ENCODE data around the gene CCN6.

Gene CCN6

GRCh38 chr6:112026933-112027332 lies 27.0 kb upstream of the CCN6 start:
- TF ChIP-seq EP300 (IDR thresholded peaks at IDR 0.05; ENCODE audit: borderline replicate concordance) = no peak
- no peak for TF ChIP-seq CREB1 (IDR thresholded peaks at IDR 0.05; ENCODE audit: low read depth)

GRCh38 chr6:112027942-112028674 lies 25.8 kb upstream of the CCN6 start:
- no peak for TF ChIP-seq MAX (IDR thresholded peaks at IDR 0.05)
- TF ChIP-seq ZBTB7A (IDR thresholded peaks at IDR 0.05; ENCODE audit: low read depth) = no peak
- no peak for TF ChIP-seq TAF1 (IDR thresholded peaks at IDR 0.05; ENCODE audit: low read depth)
- TF ChIP-seq CEBPB (IDR thresholded peaks at IDR 0.05) = no peak
- TF ChIP-seq YY1 (IDR thresholded peaks at IDR 0.05; ENCODE audit: low read depth) = no peak
- TF ChIP-seq USF1 (IDR thresholded peaks at IDR 0.05) = no peak
- TF ChIP-seq NFIC (IDR thresholded peaks at IDR 0.05) = no peak
- no peak for TF ChIP-seq FOXM1 (IDR thresholded peaks at IDR 0.05; ENCODE audit: borderline replicate concordance, low read depth)
- TF ChIP-seq TCF12 (IDR thresholded peaks at IDR 0.05; ENCODE audit: low read depth) = no peak
- TF ChIP-seq EP300 (IDR thresholded peaks at IDR 0.05; ENCODE audit: borderline replicate concordance) = no peak
- TF ChIP-seq TEAD4 (IDR thresholded peaks at IDR 0.05) = no peak
- TF ChIP-seq REST (IDR thresholded peaks at IDR 0.05; ENCODE audit: low read depth) = no peak
- no peak for TF ChIP-seq EGR1 (IDR thresholded peaks at IDR 0.05)
- no peak for TF ChIP-seq RAD21 (IDR thresholded peaks at IDR 0.05; ENCODE audit: low read depth)
- TF ChIP-seq CREB1 (IDR thresholded peaks at IDR 0.05; ENCODE audit: low read depth) = no peak

GRCh38 chr6:112029045-112029822 lies 24.7 kb upstream of the CCN6 start:
- TF ChIP-seq FOXM1 (IDR thresholded peaks at IDR 0.05; ENCODE audit: borderline replicate concordance, low read depth) (no peak), TEAD4 (IDR thresholded peaks at IDR 0.05) (no peak), CREB1 (IDR thresholded peaks at IDR 0.05; ENCODE audit: low read depth) (no peak), TCF12 (IDR thresholded peaks at IDR 0.05; ENCODE audit: low read depth) (no peak), YY1 (IDR thresholded peaks at IDR 0.05; ENCODE audit: low read depth) (peak; percentile 92), RAD21 (IDR thresholded peaks at IDR 0.05; ENCODE audit: low read depth) (peak; percentile 45; the same call in 1 of the 2 replicates)

GRCh38 chr6:112030206-112030960 lies 23.5 kb upstream of the CCN6 start:
- TF ChIP-seq USF1 (IDR thresholded peaks at IDR 0.05) (no peak), ZBTB7A (IDR thresholded peaks at IDR 0.05; ENCODE audit: low read depth) (no peak), TAF1 (IDR thresholded peaks at IDR 0.05; ENCODE audit: low read depth) (no peak), YY1 (IDR thresholded peaks at IDR 0.05; ENCODE audit: low read depth) (no peak; the same call in 1 of the 2 replicates), RAD21 (IDR thresholded peaks at IDR 0.05; ENCODE audit: low read depth) (no peak), REST (IDR thresholded peaks at IDR 0.05; ENCODE audit: low read depth) (no peak), CEBPB (IDR thresholded peaks at IDR 0.05) (no peak), EP300 (IDR thresholded peaks at IDR 0.05; ENCODE audit: borderline replicate concordance) (peak; percentile 66; the same call in 1 of the 2 replicates), EGR1 (IDR thresholded peaks at IDR 0.05) (no peak), MAX (IDR thresholded peaks at IDR 0.05) (peak; percentile 76), TEAD4 (IDR thresholded peaks at IDR 0.05) (peak; percentile 35; the same call in 1 of the 2 replicates), CREB1 (IDR thresholded peaks at IDR 0.05; ENCODE audit: low read depth) (no peak), FOXM1 (IDR thresholded peaks at IDR 0.05; ENCODE audit: borderline replicate concordance, low read depth) (no peak), NFIC (IDR thresholded peaks at IDR 0.05) (peak; percentile 36; the same call in 1 of the 2 replicates), TCF12 (IDR thresholded peaks at IDR 0.05; ENCODE audit: low read depth) (peak; percentile 58; the same call in 1 of the 2 replicates)

All from Ishikawa (cell line).